ENCODE measurements around the gene OR10D3.

GRCh38 chr11:124179310-124179709, 3.8 kb upstream of the OR10D3 start:
- TF ChIP-seq KDM1A (IDR thresholded peaks at IDR 0.05; ENCODE audit: borderline replicate concordance, low read length) (no peak), POLR2A (IDR thresholded peaks at IDR 0.05; ENCODE audit: control extremely low read depth in 1 of 2, low read depth in 2 of 2, low read length in 2 of 2) (no peak), MAFK (IDR thresholded peaks at IDR 0.05; ENCODE audit: low read depth, low read length) (no peak), EZH2 (IDR thresholded peaks at IDR 0.05; ENCODE audit: low read depth, low read length, severe bottlenecking) (no peak), CTCF (IDR thresholded peaks at IDR 0.05; ENCODE audit: control extremely low read depth in 1 of 3, insufficient read depth in 1 of 3, low read depth in 1 of 3, low read length in 3 of 3) (no peak), POLR2AphosphoS5 (IDR thresholded peaks at IDR 0.05; ENCODE audit: low read depth, low read length) (no peak), SIN3A (conservative IDR thresholded peaks at IDR 0.05 in 1 of 2, IDR thresholded peaks at IDR 0.05 in 1 of 2; ENCODE audit: low read depth in 1 of 2, low read length in 2 of 2) (no peak), CHD2 (IDR thresholded peaks at IDR 0.05; ENCODE audit: low read length) (no peak)
- TF ChIP-seq, protein P1, sequence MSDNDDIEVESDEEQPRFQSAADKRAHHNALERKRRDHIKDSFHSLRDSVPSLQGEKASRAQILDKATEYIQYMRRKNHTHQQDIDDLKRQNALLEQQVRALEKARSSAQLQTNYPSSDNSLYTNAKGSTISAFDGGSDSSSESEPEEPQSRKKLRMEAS (IDR thresholded peaks at IDR 0.05) = no peak
